Measurements from ENCODE around the gene POU2F3.

DNA sequence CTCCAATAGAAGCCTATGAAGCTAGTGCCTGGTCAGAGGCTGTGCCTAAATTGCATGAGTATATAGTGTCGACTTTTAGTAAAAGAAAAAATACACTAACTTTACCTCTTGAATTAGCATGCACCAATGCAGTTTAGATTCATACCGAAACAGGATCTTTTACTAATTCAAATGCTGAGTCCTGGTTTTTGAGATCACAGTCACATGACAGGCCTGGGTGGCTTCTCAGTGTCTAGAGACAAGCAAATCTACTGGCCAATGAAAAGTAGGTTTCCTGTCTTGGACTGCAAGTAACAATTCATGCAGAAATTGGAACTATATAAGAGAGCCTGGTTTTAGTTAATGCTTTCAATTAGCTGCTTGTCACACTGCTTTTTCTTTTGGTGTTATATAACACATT is 103.5 kb downstream of the POU2F3 start:
- TF ChIP-seq, protein P1, sequence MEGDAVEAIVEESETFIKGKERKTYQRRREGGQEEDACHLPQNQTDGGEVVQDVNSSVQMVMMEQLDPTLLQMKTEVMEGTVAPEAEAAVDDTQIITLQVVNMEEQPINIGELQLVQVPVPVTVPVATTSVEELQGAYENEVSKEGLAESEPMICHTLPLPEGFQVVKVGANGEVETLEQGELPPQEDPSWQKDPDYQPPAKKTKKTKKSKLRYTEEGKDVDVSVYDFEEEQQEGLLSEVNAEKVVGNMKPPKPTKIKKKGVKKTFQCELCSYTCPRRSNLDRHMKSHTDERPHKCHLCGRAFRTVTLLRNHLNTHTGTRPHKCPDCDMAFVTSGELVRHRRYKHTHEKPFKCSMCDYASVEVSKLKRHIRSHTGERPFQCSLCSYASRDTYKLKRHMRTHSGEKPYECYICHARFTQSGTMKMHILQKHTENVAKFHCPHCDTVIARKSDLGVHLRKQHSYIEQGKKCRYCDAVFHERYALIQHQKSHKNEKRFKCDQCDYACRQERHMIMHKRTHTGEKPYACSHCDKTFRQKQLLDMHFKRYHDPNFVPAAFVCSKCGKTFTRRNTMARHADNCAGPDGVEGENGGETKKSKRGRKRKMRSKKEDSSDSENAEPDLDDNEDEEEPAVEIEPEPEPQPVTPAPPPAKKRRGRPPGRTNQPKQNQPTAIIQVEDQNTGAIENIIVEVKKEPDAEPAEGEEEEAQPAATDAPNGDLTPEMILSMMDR (IDR thresholded peaks at IDR 0.05; ENCODE audit: low read depth, low read length), result no peak
- TF ChIP-seq EZH2phosphoT487 (IDR thresholded peaks at IDR 0.05; ENCODE audit: low read depth), result no peak
